ENCODE results near the gene MTHFSD.

GRCh38 chr16:86572041-86572521, 17.0 kb upstream of the MTHFSD start:
- no peak for TF ChIP-seq CTCF (IDR thresholded peaks at IDR 0.05; ENCODE audit: poor library complexity)
- no peak for TF ChIP-seq EZH2phosphoT487 (IDR thresholded peaks at IDR 0.05; ENCODE audit: low read depth, severe bottlenecking, unreplicated experiment)
